Measurements from ENCODE around the gene LYRM1. TPM values are rescaled to one million over a fixed set of nuclear protein-coding genes. Genes with fewer than 3 reads are reported as not detected.

LYRM1 gene
- total and polyA plus RNA-seq, 2 of the 8 experiments (the other 6 are each of a cell fraction or from before 2014, with no cell fraction given), result 11.6 to 13.4 TPM

DNA sequence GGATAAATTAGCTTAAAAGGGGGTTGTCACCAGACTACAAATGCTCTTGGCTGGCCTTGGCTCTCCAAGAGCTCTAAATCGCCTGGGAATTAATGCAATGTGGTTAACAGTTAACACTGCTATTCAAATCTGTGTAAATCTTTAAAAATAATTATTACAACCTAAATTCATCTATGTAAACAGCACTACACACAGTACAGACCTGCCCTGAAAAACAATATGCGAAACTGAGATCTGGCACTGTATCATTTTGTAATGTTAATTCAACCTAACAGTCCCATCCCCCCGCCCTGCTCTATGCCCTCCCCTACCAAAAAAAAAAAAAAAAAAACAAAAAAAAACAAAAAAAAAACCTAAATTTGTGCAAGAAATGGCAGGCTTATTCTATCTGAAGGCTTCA is 41.3 kb upstream of the LYRM1 start (continued):
- TF ChIP-seq CHD2 (IDR thresholded peaks at IDR 0.05; ENCODE audit: low read length) (no peak), SIRT6 (IDR thresholded peaks at IDR 0.05; ENCODE audit: low read length) (no peak), CREB1 (IDR thresholded peaks at IDR 0.05) (no peak), JUND (IDR thresholded peaks at IDR 0.05; ENCODE audit: low read length) (no peak)
